GM12891 (cell line): Measurements from ENCODE around the gene CHST8.

Experiments used
- POLR2A ChIP-seq: IDR thresholded peaks from 2 replicates; pipeline ENCODE4 v1.6.1; 2011; ENCODE audit warnings: low read depth, low read length, control low read depth
- POLR2AphosphoS5 ChIP-seq: IDR thresholded peaks from 2 replicates; pipeline ENCODE4 v1.6.1; 2011; ENCODE audit warnings: low read depth, low read length, control low read depth
- SPI1 ChIP-seq: IDR thresholded peaks from 2 replicates; pipeline ENCODE4 v1.6.1; 2011; ENCODE audit warnings: low read depth, low read length, control low read depth
- TAF1 ChIP-seq: IDR thresholded peaks from 2 replicates; pipeline ENCODE4 v1.6.1; 2011; ENCODE audit warnings: low read depth, low read length, control low read depth

DNA sequence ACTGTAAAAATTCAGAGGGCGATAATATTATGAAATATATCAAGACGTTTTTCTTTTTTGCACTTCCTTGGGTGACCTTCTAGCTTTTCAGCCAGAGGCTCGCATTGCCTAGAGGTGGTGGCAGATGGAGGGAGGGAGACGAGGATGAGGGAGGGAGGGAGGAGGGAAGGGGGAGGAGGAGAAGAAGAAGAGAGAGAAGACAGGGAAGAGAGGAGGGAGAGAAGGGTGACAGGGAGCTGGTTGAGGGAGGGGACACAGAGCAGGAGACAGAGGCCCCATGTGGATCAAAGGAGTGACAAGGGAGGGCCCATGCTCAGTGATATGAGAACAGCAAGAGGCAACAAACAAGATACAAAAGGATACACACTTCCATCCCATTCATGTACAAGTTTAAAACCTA lies 166.9 kb downstream of the CHST8 start:
- no peak for TF ChIP-seq POLR2A
- TF ChIP-seq POLR2AphosphoS5, result no peak
- no peak for TF ChIP-seq SPI1
- TF ChIP-seq TAF1, result no peak
